ENCODE data around the gene KCNJ18. TPM values are rescaled to one million over a fixed set of nuclear protein-coding genes. Genes with fewer than 3 reads are reported as not detected.
"Not testable (repeated sequence)": the region's sequence is repeated elsewhere in the genome, so short reads cannot be mapped to it uniquely, and the experiment has no call there.

Gene KCNJ18
- total RNA-seq, 1 donor from 2014 or later = not detected

DNA sequence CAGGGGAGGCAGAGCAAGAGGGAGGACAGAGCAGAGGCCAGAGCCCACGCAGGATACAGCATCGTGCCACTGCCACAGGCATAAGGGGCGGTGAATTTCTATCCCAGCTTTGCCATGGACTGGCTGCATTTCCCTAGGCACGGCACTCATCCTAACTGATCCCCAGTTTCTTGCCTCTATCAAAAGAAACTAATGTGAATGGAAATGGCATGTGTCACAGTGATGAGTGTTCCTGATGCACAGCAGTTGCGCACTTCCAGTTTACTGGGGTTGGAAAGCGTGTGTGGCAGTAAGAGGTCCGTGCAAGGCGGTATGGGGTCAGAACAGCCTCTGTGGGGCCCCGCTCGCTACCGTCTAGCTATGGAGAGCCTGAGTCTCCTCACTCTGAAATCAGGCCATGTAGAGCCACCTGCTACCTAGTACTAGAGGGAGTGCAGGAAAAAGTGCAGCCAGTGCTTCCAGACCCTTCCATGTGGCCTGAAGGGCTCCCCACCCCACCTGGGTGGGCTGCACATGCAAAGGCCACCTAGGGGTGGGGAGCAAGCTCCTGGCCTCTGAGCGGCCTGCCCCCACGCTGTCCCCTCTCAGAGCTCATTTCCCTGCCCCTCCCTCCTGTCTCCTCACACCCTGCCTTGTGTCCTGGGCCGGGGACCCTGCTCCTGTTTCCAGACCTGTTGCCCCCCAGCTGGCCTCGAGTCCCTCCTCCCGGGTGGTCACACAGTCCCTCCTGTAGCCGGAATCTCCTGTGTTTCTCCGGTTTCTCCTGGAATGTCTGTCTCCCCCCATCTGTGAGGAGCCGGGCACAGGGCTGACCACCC, 5.0 kb upstream of the KCNJ18 start:
- Histone ChIP-seq H3K27ac (no peak overlapping the region), H3K4me3 (no peak overlapping the region), H3K9me3 (no peaks in the 10 kb centered on the region), H3K4me1 (no peaks in the 10 kb centered on the region), H3K36me3 (no peaks in the 10 kb centered on the region), H3K27me3 (no peaks in the 10 kb centered on the region)
- intact Hi-C loops (cut with DNase I) = no loop called here
- peak in 1 of 2 donors; percentile 47 for DNase-seq (ENCODE audit: low spot score in 2 of 2)
- TF ChIP-seq, protein P1, sequence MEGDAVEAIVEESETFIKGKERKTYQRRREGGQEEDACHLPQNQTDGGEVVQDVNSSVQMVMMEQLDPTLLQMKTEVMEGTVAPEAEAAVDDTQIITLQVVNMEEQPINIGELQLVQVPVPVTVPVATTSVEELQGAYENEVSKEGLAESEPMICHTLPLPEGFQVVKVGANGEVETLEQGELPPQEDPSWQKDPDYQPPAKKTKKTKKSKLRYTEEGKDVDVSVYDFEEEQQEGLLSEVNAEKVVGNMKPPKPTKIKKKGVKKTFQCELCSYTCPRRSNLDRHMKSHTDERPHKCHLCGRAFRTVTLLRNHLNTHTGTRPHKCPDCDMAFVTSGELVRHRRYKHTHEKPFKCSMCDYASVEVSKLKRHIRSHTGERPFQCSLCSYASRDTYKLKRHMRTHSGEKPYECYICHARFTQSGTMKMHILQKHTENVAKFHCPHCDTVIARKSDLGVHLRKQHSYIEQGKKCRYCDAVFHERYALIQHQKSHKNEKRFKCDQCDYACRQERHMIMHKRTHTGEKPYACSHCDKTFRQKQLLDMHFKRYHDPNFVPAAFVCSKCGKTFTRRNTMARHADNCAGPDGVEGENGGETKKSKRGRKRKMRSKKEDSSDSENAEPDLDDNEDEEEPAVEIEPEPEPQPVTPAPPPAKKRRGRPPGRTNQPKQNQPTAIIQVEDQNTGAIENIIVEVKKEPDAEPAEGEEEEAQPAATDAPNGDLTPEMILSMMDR (IDR thresholded peaks at IDR 0.05) = no peak

DNA sequence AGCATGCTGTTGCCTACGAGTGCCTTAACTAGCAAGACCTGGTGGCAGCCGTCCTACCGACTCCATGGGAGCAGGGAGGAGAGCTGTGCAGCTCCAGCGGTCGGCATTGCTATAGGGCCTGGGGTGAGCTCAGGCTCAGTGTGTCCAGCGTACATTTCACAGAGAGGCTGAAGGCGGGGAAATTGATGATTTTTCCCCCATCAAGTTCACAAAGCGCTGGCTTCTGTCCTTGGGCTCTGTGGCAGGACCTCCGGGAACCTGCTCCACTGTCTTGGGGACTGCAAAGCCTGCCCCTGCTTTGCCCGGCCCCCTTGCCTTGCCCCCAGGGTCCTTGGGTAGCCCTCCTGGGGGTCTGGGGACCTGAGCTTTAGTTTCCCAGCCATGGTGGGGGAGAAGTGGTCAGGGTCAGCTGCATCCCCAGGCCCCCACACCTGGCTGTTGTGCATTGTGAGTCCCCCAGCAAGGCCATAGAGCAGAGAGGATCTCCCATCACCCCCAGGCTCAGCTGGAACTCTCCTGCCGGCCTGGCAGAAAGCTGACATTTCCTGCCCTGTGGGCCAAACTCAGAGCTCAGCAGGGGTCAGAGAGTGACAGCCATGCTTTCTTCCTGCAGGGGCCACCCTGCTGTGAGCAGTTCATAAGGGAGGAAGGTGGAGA, 3.9 kb upstream of the KCNJ18 start:
- peak in 1 of 2 donors; percentile 57 for DNase-seq (ENCODE audit: low spot score in 2 of 2)
- Histone ChIP-seq H3K4me3 (no peak overlapping the region), H3K9me3 (no peaks in the 10 kb centered on the region), H3K27me3 (no peaks in the 10 kb centered on the region), H3K36me3 (no peaks in the 10 kb centered on the region), H3K27ac (no peak overlapping the region), H3K4me1 (no peaks in the 10 kb centered on the region)
- intact Hi-C loops (cut with DNase I) = no loop called here
- TF ChIP-seq, protein P1 (IDR thresholded peaks at IDR 0.05) = no peak

DNA sequence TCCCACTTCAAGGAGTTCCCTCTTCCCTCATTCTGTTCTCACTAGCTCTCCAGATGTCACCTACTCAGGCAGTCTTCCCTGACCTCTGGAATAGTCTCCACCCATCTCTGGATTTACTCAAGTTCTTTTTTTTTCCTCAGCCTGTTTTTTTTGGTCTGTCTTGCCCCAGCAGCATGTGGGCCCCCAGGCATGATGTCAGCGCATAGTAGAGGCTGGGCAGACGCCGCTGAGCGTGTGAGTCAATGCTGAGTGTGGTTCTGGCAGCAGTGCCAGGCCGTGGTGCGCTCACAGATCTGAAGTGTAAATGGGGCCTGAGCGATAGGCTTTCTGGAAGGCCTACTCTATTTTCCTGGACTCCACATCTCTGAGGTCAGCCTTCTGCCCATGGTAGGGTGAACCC, 2.7 kb upstream of the KCNJ18 start:
- peak in 1 of 2 donors; percentile 88 for DNase-seq (ENCODE audit: low spot score in 2 of 2)
- no peaks in the 10 kb centered on the region for H3K27me3 ChIP-seq
- no peak overlapping the region for H3K27ac ChIP-seq
- intact Hi-C loops (cut with DNase I) = no loop called here
- no peak overlapping the region for H3K4me3 ChIP-seq
- no peaks in the 10 kb centered on the region for H3K4me1 ChIP-seq
- no peaks in the 10 kb centered on the region for H3K9me3 ChIP-seq
- TF ChIP-seq, protein P1 (IDR thresholded peaks at IDR 0.05) = no peak
- H3K36me3 ChIP-seq = no peaks in the 10 kb centered on the region

DNA sequence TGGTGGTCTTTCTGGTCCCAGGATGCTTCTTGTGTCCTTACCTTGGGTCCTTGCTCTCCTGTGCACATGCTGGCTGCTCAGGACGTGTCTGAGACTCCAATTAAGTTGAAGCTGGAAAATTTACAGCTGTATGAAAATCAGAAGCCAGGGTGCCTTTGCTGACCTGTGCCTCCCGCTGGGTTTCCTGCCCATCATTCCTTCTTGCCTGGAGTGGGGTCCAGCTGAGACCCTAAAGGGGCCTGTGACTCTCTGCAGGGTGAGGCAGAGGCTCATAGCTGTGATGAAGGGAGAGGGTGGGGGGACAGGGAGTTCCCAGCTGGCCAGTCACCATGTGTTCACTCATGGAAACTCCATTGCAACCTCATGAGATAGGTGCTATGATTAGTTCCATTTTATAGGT, 1.5 kb upstream of the KCNJ18 start:
- DNase-seq (ENCODE audit: low spot score in 2 of 2); H3K27me3 ChIP-seq; H3K9me3 ChIP-seq; H3K36me3 ChIP-seq; H3K4me1 ChIP-seq; H3K4me3 ChIP-seq; intact Hi-C loops (cut with DNase I); H3K27ac ChIP-seq: not testable (repeated sequence)

DNA sequence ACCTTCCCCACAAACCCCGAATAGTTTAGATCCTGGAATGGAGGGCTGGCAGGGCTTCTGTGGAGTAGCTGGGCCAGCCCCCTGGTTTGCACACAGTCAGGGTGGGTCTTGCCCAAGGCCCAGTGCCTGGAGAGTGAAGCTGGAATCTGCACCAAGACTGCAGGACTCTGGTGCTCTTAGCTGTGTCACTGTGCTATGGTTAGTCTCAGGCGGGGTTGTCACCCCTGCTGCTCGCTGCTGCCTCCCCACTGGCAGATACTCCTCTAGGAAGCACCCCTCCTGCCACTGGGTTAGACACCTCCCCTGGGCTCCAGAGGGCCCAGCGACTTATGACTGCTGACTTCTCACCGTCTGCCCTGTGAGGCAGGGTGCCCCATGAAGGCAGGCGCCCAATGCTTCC, 842 bp upstream of the KCNJ18 start:
- H3K4me1 ChIP-seq; H3K27ac ChIP-seq; H3K9me3 ChIP-seq; DNase-seq (ENCODE audit: low spot score in 2 of 2); H3K27me3 ChIP-seq; intact Hi-C loops (cut with DNase I); H3K4me3 ChIP-seq; H3K36me3 ChIP-seq: not testable (repeated sequence)

DNA sequence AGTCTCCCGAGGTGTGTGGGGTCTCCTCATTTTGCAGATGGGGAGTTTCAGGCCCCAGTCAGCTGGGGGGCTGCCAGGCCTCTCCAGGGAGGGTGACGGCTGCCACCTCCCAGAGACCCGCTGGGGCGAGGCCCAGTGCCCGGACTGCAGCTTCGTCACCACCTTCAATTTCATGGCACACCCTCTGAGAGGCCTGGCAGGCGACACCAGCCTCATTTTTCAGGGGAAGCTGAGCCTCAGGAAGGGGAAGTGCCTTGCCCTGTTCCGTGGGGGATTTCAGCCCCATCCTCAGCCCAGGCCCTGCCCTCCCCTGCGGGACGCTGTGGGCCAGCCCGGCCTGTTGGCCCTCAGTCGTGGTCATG, 362 bp downstream of the KCNJ18 start:
- H3K27me3 ChIP-seq; H3K36me3 ChIP-seq; H3K27ac ChIP-seq; DNase-seq (ENCODE audit: low spot score in 2 of 2); H3K4me1 ChIP-seq; H3K9me3 ChIP-seq; H3K4me3 ChIP-seq; intact Hi-C loops (cut with DNase I): not testable (repeated sequence)

DNA sequence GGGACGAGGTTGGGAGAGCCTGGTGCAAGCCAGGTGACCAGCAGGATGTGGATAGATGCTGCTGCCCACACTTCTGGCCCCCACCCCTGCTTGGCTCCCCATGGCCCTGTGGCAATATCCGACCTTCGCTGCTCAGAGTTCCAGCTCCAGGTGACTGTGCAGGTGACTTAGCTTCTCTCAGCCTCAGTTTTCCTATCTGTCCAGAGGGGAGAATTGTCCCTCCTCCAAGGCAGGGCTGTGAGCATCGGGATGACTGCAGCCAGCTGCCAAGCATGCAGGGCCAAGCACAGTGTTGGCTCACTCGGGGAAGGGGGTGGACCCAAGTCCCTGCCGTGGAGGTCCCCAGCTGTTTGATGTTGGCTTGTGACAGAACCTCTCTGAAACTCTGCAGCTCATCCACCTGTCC, 1.1 kb downstream of the KCNJ18 start:
- H3K27me3 ChIP-seq; H3K36me3 ChIP-seq; intact Hi-C loops (cut with DNase I); H3K27ac ChIP-seq; H3K4me3 ChIP-seq; H3K9me3 ChIP-seq; DNase-seq (ENCODE audit: low spot score in 2 of 2); H3K4me1 ChIP-seq: not testable (repeated sequence)

DNA sequence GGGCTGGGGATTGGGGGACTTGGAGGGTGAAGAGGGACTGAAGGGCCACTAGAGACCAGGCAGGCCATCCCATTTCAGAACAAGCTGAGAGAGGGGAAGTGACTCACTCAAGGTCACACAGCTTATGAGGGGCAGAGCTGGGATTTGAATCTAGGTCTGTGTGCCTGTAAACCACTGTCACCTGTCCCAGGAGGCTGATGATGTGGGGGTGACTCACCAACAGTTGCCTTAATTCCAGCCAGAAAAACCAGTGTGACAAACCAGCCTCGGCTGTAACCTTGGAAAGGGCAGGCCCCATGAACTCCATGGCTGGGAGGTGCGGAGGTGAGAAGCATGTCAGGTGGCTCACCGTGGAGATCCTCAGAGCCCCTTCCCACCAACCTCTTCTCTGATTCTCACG, 1.6 kb downstream of the KCNJ18 start:
- H3K4me1 ChIP-seq; H3K9me3 ChIP-seq; DNase-seq (ENCODE audit: low spot score in 2 of 2); H3K36me3 ChIP-seq; H3K4me3 ChIP-seq; H3K27me3 ChIP-seq; H3K27ac ChIP-seq; intact Hi-C loops (cut with DNase I): not testable (repeated sequence)

DNA sequence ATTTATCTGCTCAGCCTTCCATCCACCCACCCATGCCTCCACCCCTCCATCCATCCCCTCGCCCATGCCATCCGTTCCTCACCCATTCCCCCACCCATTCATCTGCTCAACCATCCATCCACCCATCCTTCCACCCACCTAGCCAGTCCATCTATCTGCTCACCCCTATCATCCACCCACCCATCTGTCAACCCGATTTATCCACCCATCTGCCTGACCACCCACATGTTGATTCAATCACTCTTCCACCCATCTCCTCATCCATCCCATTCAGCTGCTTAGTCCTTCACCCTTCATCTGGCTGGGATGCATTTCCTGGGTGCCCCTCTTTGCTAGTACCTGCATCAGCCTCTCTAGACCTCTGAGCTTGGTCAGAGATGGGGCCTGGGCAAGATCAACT, 3.9 kb downstream of the KCNJ18 start:
- H3K36me3 ChIP-seq; H3K4me3 ChIP-seq; intact Hi-C loops (cut with DNase I); H3K27ac ChIP-seq; H3K4me1 ChIP-seq; H3K9me3 ChIP-seq; DNase-seq (ENCODE audit: low spot score in 2 of 2); H3K27me3 ChIP-seq: not testable (repeated sequence)

DNA sequence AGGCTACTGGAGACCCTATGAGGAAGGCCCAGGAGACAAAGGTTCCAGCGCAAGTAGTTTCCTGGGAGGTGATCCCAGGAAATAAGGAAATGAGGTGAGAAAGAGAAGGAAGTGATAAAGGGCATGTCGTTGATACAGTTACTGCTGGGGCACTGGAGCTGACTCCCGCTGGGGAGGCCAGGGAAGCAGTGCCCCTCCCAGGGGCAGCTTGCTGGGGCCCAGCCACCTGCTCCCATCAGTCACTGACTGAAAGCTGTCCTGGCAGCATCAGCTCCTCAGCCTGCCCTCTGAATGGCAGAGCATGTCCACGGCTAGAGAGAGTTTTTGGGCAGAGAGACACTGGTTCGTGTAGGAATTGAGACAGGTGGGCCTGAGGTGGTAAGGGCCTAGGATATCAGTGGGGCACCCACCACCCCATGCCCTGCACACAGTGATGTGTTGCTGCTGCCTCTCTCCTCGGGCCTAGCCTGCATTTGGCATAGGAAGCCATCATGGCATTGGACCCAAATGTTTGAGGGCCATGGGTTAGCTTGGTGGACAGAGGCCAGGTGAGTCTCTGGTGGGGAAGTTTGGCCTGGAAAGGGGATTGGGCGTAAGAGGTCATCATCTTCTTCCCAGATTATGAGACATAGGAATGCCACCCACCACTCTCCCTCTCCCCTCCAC, 4.7 kb downstream of the KCNJ18 start:
- H3K27ac ChIP-seq; intact Hi-C loops (cut with DNase I); H3K27me3 ChIP-seq; H3K4me1 ChIP-seq; H3K9me3 ChIP-seq; H3K4me3 ChIP-seq; DNase-seq (ENCODE audit: low spot score in 2 of 2); H3K36me3 ChIP-seq: not testable (repeated sequence)

DNA sequence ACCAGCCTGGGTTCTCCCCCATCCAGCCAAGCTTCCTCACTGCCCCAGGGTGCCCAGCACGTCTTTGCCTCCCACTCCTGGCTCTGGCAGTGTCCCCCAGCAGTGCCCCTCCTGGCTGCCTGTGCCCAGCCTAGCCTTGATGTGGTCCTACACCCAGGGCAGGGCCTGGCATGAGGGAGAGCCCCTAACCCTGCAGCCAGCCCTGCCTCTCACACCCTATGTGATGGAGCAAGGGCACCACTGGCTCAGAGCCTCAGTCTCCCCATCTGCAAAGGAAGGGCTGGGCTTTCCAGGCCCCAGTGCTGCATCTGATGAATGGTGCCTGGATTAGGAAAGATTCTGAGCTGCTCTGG, 5.2 kb downstream of the KCNJ18 start:
- H3K27me3 ChIP-seq; H3K27ac ChIP-seq; H3K9me3 ChIP-seq; H3K4me1 ChIP-seq; H3K36me3 ChIP-seq; intact Hi-C loops (cut with DNase I); H3K4me3 ChIP-seq; DNase-seq (ENCODE audit: low spot score in 2 of 2): not testable (repeated sequence)
